ENCODE measurements around the gene FGF12. TPM values are rescaled to one million over a fixed set of nuclear protein-coding genes. Genes with fewer than 3 reads are reported as not detected.

The FGF12 gene
- total and polyA plus RNA-seq, 5 experiments from 2014 or later = not detected

DNA sequence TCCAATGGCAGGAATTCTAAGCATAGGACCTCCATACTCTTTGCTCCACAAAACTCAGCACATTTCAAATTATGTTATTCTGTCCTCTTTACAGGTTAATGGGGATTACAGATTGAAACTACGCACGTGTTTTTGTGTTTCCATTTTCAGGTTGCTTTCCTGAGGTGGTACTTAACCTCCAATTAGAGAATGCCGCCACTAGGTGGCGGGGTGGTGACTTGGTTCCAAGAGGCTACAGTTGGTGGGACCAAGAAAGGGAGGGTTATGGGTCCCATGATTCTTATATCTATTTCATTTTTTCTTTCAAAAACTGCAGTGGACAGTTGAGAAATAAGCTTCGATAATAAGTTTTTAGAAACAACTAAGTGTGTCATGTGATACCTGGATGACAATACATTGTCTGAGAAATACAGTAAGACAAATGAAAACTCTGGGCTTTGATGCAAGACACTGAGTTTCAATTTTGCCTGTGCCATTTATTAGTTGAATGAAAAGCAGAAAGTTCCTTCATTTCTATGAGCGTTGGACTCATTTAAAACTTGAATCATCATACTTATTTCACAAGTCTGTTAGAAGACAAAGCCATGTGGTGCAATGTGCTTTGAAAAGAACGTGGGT, 539.0 kb downstream of the FGF12 start:
- no peaks in the 10 kb centered on the region for H3K36me3 Mint-ChIP-seq
- H3K27ac Mint-ChIP-seq = no peak overlapping the region
- ATAC-seq (no peak), DNase-seq (peak in 3 of 10 donors; percentile 3 to 5 (median 4))
- H3K4me3 Mint-ChIP-seq = no peak overlapping the region
- no peaks in the 10 kb centered on the region for H3K9me3 Mint-ChIP-seq
- peaks cover 0 to 1% (median 0%) of the 10 kb centered on the region in 5 donors for H3K27me3 Mint-ChIP-seq
- H3K4me1 Mint-ChIP-seq = peaks cover 0 to 6% (median 1%) of the 10 kb centered on the region in 4 donors
- POLR2A ChIA-PET = no interaction called here

DNA sequence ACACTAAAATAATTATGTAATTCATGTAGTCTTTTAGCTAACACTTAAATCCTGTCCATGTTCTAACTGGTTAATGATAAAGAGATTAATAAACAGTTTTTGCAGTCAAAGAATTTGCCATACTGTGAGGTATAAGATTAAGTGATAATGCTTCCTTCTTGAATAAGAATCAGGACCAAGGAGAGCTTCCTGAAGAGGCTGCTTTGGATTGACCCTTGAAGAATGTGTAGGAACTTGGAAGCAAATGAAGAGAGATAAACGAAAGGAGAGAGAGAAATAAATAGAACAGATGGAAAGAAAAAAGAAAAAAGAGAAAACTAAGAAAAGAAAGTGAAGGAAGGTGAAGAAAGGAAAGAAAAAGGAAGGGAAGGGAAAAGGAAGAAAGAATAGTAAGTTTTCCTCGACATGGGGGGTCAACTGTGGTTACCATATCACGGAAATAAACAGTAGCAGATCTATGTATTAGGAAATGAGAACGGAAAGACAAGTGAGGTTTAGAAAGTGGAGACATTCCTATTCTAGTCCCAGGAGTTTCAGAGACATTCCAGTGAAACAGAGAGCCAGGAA, 539.8 kb downstream of the FGF12 start:
- Mint-ChIP-seq H3K9me3 (no peaks in the 10 kb centered on the region), H3K27ac (no peak overlapping the region), H3K4me3 (no peak overlapping the region), H3K4me1 (peaks cover 0 to 6% (median 1%) of the 10 kb centered on the region in 4 donors), H3K36me3 (no peaks in the 10 kb centered on the region), H3K27me3 (peaks cover 0 to 1% (median 0%) of the 10 kb centered on the region in 5 donors)
- DNase-seq (no peak), ATAC-seq (no peak)
- POLR2A ChIA-PET = no interaction called here

DNA sequence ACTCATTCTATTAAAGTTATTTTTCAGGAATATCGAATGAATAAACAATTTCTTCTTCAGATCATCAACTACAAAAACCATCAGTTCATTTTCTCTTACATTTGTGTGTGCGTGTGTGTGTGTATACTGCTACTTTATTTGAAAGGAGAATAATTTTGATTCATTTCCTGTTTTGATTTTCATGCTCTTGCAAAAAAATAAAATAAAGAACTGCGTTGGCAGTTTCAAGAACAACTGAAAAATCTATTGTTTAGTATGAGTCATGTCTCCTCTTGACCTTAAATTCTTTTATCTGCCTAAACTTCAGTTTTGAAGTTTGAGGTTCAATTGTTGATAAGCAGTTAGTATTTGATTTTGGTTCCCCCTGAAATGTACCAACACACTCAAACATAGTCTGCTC, 540.8 kb downstream of the FGF12 start:
- POLR2A ChIA-PET = no interaction called here
- Mint-ChIP-seq H3K4me3 (no peak overlapping the region), H3K36me3 (no peaks in the 10 kb centered on the region), H3K9me3 (no peaks in the 10 kb centered on the region), H3K27ac (no peak overlapping the region), H3K4me1 (peaks cover 0 to 6% (median 1%) of the 10 kb centered on the region in 4 donors), H3K27me3 (peaks cover 0 to 1% (median 0%) of the 10 kb centered on the region in 5 donors)
- DNase-seq = no peak
- no peak for ATAC-seq

- peaks cover 0 to 1% (median 0%) of the 10 kb centered on the region in 5 donors for H3K27me3 Mint-ChIP-seq
- no peak overlapping the region for H3K4me3 Mint-ChIP-seq
- POLR2A ChIA-PET = no interaction called here
- DNase-seq = no peak
- no peak overlapping the region for H3K27ac Mint-ChIP-seq
- peaks cover 0 to 3% (median 0%) of the 10 kb centered on the region in 9 donors for H3K9me3 Mint-ChIP-seq
- peaks cover 0 to 6% (median 1%) of the 10 kb centered on the region in 4 donors for H3K4me1 Mint-ChIP-seq
- no peaks in the 10 kb centered on the region for H3K36me3 Mint-ChIP-seq
- no peak for ATAC-seq
Observed at GRCh38 chr3:192186045-192186444, 541.3 kb downstream of the FGF12 start.

GRCh38 chr3:192183109-192183508, 544.2 kb downstream of the FGF12 start:
- no peak overlapping the region for H3K4me3 Mint-ChIP-seq

GRCh38 chr3:192181151-192181550, 546.2 kb downstream of the FGF12 start:
- DNase-seq (no peak), ATAC-seq (no peak)
- Mint-ChIP-seq H3K9me3 (peaks cover 0 to 3% (median 0%) of the 10 kb centered on the region in 9 donors), H3K4me1 (no peaks in the 10 kb centered on the region), H3K27me3 (peaks cover 0 to 1% (median 0%) of the 10 kb centered on the region in 5 donors), H3K27ac (no peak overlapping the region), H3K4me3 (no peak overlapping the region), H3K36me3 (no peaks in the 10 kb centered on the region)
- POLR2A ChIA-PET = no interaction called here

More at GRCh38 chr3:192183109-192183508, 544.2 kb downstream of the FGF12 start:
- DNase-seq (no peak), ATAC-seq (no peak)
- peaks cover 0 to 1% (median 0%) of the 10 kb centered on the region in 5 donors for H3K27me3 Mint-ChIP-seq
- H3K36me3 Mint-ChIP-seq = no peaks in the 10 kb centered on the region
- POLR2A ChIA-PET = no interaction called here
- peaks cover 0 to 6% (median 1%) of the 10 kb centered on the region in 4 donors for H3K4me1 Mint-ChIP-seq
- no peak overlapping the region for H3K27ac Mint-ChIP-seq
- H3K9me3 Mint-ChIP-seq = peaks cover 0 to 3% (median 0%) of the 10 kb centered on the region in 9 donors

- no peak overlapping the region for H3K27ac Mint-ChIP-seq
- H3K27me3 Mint-ChIP-seq = peaks cover 0 to 2% (median 0%) of the 10 kb centered on the region in 5 donors
- POLR2A ChIA-PET = no interaction called here
- H3K36me3 Mint-ChIP-seq = no peaks in the 10 kb centered on the region
- peaks cover 0 to 6% (median 0%) of the 10 kb centered on the region in 9 donors for H3K9me3 Mint-ChIP-seq
- ATAC-seq = no peak
- DNase-seq = no peak
- H3K4me1 Mint-ChIP-seq = no peaks in the 10 kb centered on the region
- no peak overlapping the region for H3K4me3 Mint-ChIP-seq
Observed at GRCh38 chr3:192177383-192177782, 550.0 kb downstream of the FGF12 start.

- peak overlapping the region in 1 of 10 donors; percentile 43 for H3K4me3 Mint-ChIP-seq
- ATAC-seq (no peak), DNase-seq (no peak)
- POLR2A ChIA-PET = no interaction called here
- H3K9me3 Mint-ChIP-seq = peaks cover 0 to 4% (median 0%) of the 10 kb centered on the region in 9 donors
- H3K4me1 Mint-ChIP-seq = no peaks in the 10 kb centered on the region
- H3K27ac Mint-ChIP-seq = no peak overlapping the region
- no peaks in the 10 kb centered on the region for H3K36me3 Mint-ChIP-seq
- peaks cover 0 to 2% (median 0%) of the 10 kb centered on the region in 5 donors for H3K27me3 Mint-ChIP-seq
Observed at GRCh38 chr3:192174283-192174682, 553.1 kb downstream of the FGF12 start.

GRCh38 chr3:192171213-192171612, 556.1 kb downstream of the FGF12 start:
- ATAC-seq (no peak), DNase-seq (no peak)
- Mint-ChIP-seq H3K9me3 (peaks cover 0 to 4% (median 0%) of the 10 kb centered on the region in 9 donors), H3K4me1 (no peaks in the 10 kb centered on the region), H3K4me3 (no peak overlapping the region), H3K27ac (no peak overlapping the region), H3K36me3 (no peaks in the 10 kb centered on the region), H3K27me3 (peaks cover 0 to 5% (median 2%) of the 10 kb centered on the region in 5 donors)
- POLR2A ChIA-PET = no interaction called here

GRCh38 chr3:192170659-192171058, 556.7 kb downstream of the FGF12 start:
- DNase-seq (no peak), ATAC-seq (no peak)
- peaks cover 0 to 5% (median under 1%) of the 10 kb centered on the region in 5 donors for H3K27me3 Mint-ChIP-seq
- POLR2A ChIA-PET = no interaction called here
- no peak overlapping the region for H3K27ac Mint-ChIP-seq
- H3K4me1 Mint-ChIP-seq = no peaks in the 10 kb centered on the region
- no peak overlapping the region for H3K4me3 Mint-ChIP-seq
- no peaks in the 10 kb centered on the region for H3K36me3 Mint-ChIP-seq
- peaks cover 0 to 4% (median 0%) of the 10 kb centered on the region in 9 donors for H3K9me3 Mint-ChIP-seq

DNA sequence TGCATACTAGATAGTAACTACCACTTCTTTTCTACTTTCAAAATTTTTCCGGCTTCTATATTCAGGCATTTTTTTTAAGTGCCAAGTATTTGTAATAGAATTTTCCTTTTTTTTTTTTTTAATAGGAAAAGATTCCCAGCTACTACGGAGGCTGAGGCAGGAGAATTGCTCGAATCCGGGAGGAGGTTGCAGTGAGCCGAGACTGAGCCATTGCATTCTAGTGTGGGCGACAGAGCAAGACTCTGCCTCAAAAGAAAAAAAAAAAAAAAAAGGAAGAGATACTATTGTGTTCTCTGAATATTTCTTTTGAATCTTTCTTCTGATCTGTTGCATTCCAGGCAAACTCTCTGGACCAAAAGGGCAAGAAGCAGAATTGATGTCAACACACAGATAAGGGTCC, 557.3 kb downstream of the FGF12 start:
- POLR2A ChIA-PET = no interaction called here
- Mint-ChIP-seq H3K4me3 (no peak overlapping the region), H3K36me3 (no peaks in the 10 kb centered on the region), H3K27me3 (peaks cover 0 to 5% (median 0%) of the 10 kb centered on the region in 5 donors), H3K27ac (no peak overlapping the region), H3K4me1 (no peaks in the 10 kb centered on the region), H3K9me3 (peaks cover 0 to 4% (median 0%) of the 10 kb centered on the region in 9 donors)
- ATAC-seq = no peak
- no peak for DNase-seq

DNA sequence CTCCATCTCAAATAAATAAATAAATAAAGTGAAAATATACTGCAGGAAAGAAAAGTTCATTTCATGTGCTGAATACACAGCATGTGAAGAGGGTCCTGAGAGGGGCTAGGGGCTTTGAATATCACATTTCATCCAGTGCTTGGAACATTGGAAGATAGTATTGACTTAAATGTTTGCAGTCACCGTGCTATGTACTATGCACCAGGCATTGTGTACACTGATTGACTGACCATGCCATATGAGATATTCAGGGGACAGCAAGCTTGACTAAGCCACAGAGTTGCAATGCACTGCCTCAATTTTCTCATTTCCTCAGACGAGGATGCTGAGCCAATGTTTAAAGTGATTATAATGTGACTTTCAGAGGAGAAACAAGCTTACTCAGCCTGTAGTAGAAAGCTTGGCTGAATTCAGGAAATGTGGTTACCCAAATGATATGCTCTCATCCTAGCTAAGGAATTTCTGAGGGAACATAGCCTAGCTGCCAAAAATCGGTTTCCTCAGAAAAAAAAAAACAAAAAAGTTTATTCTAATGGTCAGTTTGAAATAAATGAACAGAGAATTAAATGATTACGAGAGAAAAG, 557.9 kb downstream of the FGF12 start:
- POLR2A ChIA-PET = no interaction called here
- H3K4me3 Mint-ChIP-seq = no peak overlapping the region
- peaks cover 0 to 4% (median 0%) of the 10 kb centered on the region in 9 donors for H3K9me3 Mint-ChIP-seq
- H3K4me1 Mint-ChIP-seq = no peaks in the 10 kb centered on the region
- H3K27me3 Mint-ChIP-seq = peaks cover 0 to 5% (median 0%) of the 10 kb centered on the region in 5 donors
- no peak overlapping the region for H3K27ac Mint-ChIP-seq
- DNase-seq (no peak), ATAC-seq (no peak)
- H3K36me3 Mint-ChIP-seq = no peaks in the 10 kb centered on the region

DNA sequence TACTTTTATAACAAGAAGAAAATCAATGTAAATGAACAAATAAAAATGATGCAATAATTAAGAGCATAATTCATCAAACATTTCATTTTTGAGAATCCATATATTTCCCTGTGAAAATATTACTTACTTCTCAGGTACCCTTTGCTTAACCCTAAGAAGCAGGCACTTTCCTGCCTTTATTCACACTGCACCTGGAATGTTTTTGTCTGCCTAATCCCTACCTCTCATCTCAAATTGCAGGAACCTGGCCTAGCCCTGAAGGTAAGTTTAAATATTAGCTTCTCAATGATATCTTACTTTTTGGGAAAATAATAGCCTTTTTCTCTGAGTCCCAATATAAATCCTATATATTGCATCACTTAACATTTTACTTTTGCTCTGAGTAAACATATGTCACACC, 559.1 kb downstream of the FGF12 start:
- Mint-ChIP-seq H3K4me3 (no peak overlapping the region), H3K27ac (no peak overlapping the region), H3K36me3 (no peaks in the 10 kb centered on the region), H3K9me3 (peaks cover 0 to 9% (median 0%) of the 10 kb centered on the region in 9 donors), H3K27me3 (peaks cover 0 to 5% (median 0%) of the 10 kb centered on the region in 5 donors), H3K4me1 (no peaks in the 10 kb centered on the region)
- POLR2A ChIA-PET = no interaction called here
- ATAC-seq (no peak), DNase-seq (no peak)
